ENCODE results near the gene DNAH8. TPM values are rescaled to one million over a fixed set of nuclear protein-coding genes. Genes with fewer than 3 reads are reported as not detected.

DNAH8 gene
- total RNA-seq, 4 donors from 2014 or later: under 0.01 TPM; not detected in 3

- H3K4me1 ChIP-seq: no peaks in the 10 kb centered on the region
- TF ChIP-seq POLR2A (IDR thresholded peaks at IDR 0.05; ENCODE audit: low read depth) (no peak), POLR2AphosphoS5 (IDR thresholded peaks at IDR 0.05) (no peak), CTCF (IDR thresholded peaks at IDR 0.05) (no peak), EP300 (IDR thresholded peaks at IDR 0.05) (no peak)
- H3K9me3 ChIP-seq: no peaks in the 10 kb centered on the region
- no peak overlapping the region for H3K27ac ChIP-seq (replicated peaks in 1 of 4)
- 89% methylated on average over 5 of the region's 5 CpGs for WGBS
- H3K27me3 ChIP-seq: peaks cover 0 to 5% (median 0%) of the 10 kb centered on the region in 4 donors
- intact Hi-C loops (cut with DNase I): no loop called here
- no peaks in the 10 kb centered on the region for H3K36me3 ChIP-seq
- no peak for DNase-seq (ENCODE audit: extremely low spot score)
- no peak overlapping the region for H3K4me3 ChIP-seq
Observed at GRCh38 chr6:38857815-38858214, 142.7 kb downstream of the DNAH8 start.

DNA sequence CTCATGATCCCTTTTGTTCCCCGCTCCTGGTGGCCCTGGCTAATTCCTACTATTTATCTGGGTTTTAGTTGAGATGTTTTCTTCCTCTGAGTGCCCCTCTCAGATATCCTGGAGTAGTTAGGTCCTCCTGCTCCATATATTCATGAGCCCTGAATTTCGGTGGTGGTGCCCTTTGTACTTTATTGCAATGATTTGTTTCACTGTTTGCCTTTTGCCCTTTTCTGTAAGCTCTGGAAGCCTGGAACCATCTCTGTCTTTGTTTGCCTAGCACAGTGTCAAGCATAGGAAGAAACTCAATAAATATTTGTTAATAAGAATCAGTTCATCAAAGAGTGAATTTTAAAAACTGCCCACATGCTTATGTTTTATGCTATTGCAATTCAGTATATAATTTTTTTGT lies 144.9 kb downstream of the DNAH8 start:
- Histone ChIP-seq H3K4me1 (no peaks in the 10 kb centered on the region), H3K4me3 (no peak overlapping the region), H3K9me3 (no peaks in the 10 kb centered on the region), H3K27me3 (peaks cover 0 to 5% (median 0%) of the 10 kb centered on the region in 4 donors), H3K36me3 (no peaks in the 10 kb centered on the region), H3K27ac (replicated peaks in 1 of 4) (no peak overlapping the region)
- intact Hi-C loops (cut with DNase I): no loop called here
- 86% methylated on average over 2 of the region's 2 CpGs for WGBS
- TF ChIP-seq CTCF (IDR thresholded peaks at IDR 0.05): no peak
- TF ChIP-seq POLR2AphosphoS5 (IDR thresholded peaks at IDR 0.05): no peak
- no peak for TF ChIP-seq EP300 (IDR thresholded peaks at IDR 0.05)
- TF ChIP-seq POLR2A (IDR thresholded peaks at IDR 0.05; ENCODE audit: low read depth): no peak
- no peak for DNase-seq (ENCODE audit: extremely low spot score)

GRCh38 chr6:38861926-38862401 lies 146.9 kb downstream of the DNAH8 start:
- no peak for DNase-seq (ENCODE audit: extremely low spot score)
- Histone ChIP-seq H3K4me1 (no peaks in the 10 kb centered on the region), H3K36me3 (no peaks in the 10 kb centered on the region), H3K4me3 (no peak overlapping the region), H3K27ac (replicated peaks in 1 of 4) (no peak overlapping the region), H3K9me3 (no peaks in the 10 kb centered on the region), H3K27me3 (peaks cover 0 to 3% (median 0%) of the 10 kb centered on the region in 4 donors)
- 96% methylated on average over 4 of the region's 4 CpGs for WGBS
- intact Hi-C loops (cut with DNase I): no loop called here
- TF ChIP-seq EP300 (IDR thresholded peaks at IDR 0.05) (no peak), POLR2A (IDR thresholded peaks at IDR 0.05; ENCODE audit: low read depth) (no peak), POLR2AphosphoS5 (IDR thresholded peaks at IDR 0.05) (no peak), CTCF (IDR thresholded peaks at IDR 0.05) (no peak)

DNA sequence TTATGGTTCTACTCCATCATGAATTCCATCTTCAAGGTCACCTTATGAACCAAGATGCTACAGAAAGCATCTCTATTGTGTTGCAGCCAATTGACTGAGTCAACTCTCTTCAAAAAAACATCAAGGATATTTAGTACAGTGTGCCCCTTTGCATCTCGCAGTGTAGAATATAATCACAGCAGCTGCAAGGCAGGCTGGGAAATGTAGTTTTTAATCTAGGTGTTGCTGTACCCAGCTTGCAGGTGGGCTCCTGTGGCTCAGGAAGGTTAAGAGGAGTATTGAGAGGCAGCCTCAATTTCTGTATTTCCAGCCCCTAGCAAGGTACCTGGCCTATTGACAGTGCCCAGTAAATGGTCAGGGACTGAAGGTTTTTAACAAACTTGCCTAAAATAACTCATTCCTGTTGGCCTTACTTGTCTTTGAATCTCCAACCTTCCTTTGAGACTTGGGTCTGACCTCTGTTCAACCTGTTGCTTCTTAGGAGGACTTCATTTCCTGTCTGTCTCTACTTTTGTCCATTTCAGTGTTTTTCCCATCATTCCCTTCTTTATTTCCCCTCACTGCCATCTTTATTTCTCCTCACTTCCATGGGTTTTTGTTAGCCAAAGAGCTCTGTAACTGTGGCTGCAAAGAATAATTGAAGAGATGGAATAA lies 150.5 kb downstream of the DNAH8 start:
- TF ChIP-seq EP300 (IDR thresholded peaks at IDR 0.05) (no peak), CTCF (IDR thresholded peaks at IDR 0.05) (no peak), POLR2AphosphoS5 (IDR thresholded peaks at IDR 0.05) (no peak), POLR2A (IDR thresholded peaks at IDR 0.05; ENCODE audit: low read depth) (no peak)
- no peaks in the 10 kb centered on the region for H3K4me1 ChIP-seq
- H3K4me3 ChIP-seq: no peak overlapping the region
- H3K36me3 ChIP-seq: no peaks in the 10 kb centered on the region
- H3K27me3 ChIP-seq: peaks cover 0 to 6% (median 1%) of the 10 kb centered on the region in 4 donors
- intact Hi-C loops (cut with DNase I): no loop called here
- no peak for DNase-seq (ENCODE audit: extremely low spot score)
- H3K27ac ChIP-seq (replicated peaks in 1 of 4): no peak overlapping the region
- WGBS: 58% methylated on average over 1 of the region's 1 CpG
- H3K9me3 ChIP-seq: no peaks in the 10 kb centered on the region

DNA sequence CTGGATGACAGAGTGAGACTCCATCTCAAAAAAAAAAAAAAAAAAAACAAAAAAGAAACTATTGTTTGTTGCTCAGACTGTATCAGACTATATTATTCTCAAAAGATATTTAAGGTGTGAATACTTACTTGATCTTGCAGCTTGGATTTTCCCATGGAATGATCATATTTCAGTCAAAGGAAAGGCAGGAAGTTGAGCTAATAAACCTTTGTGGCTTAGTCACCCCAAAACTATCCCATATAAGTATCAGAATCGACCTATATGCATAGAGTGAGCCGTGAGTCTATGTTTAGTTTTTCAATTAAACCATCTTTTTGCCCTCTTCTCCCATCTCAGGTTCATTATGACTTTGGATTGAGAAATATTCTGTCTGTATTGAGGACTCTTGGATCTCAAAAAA lies 152.6 kb downstream of the DNAH8 start:
- no peaks in the 10 kb centered on the region for H3K9me3 ChIP-seq
- no peaks in the 10 kb centered on the region for H3K4me1 ChIP-seq
- TF ChIP-seq CTCF (IDR thresholded peaks at IDR 0.05): no peak
- no peak for TF ChIP-seq EP300 (IDR thresholded peaks at IDR 0.05)
- no peak for TF ChIP-seq POLR2A (IDR thresholded peaks at IDR 0.05; ENCODE audit: low read depth)
- TF ChIP-seq POLR2AphosphoS5 (IDR thresholded peaks at IDR 0.05): no peak
- intact Hi-C loops (cut with DNase I): no loop called here
- H3K27me3 ChIP-seq: peaks cover 0 to 6% (median 1%) of the 10 kb centered on the region in 4 donors
- DNase-seq (ENCODE audit: extremely low spot score): no peak
- no peaks in the 10 kb centered on the region for H3K36me3 ChIP-seq
- no peak overlapping the region for H3K27ac ChIP-seq (replicated peaks in 1 of 4)
- 84% methylated on average over 2 of the region's 2 CpGs for WGBS
- no peak overlapping the region for H3K4me3 ChIP-seq

Data from esophagus muscularis mucosa (tissue), 4 donors.